K562 (cell line): ENCODE results near the gene FAM107B. TPM values are rescaled to one million over a fixed set of nuclear protein-coding genes. Genes with fewer than 3 reads are reported as not detected.

Experiments
- BDP1 ChIP-seq: IDR thresholded peaks from 3 replicates; pipeline ENCODE4 v1.6.1; 2011; ENCODE audit not compliant: insufficient read length, insufficient read depth
- CBFB ChIP-seq: sonication (generic); formaldehyde crosslinking; IDR thresholded peaks from 2 replicates; pipeline ENCODE4 v1.4.0; 2020; ENCODE audit warnings: mild to moderate bottlenecking, missing genetic modification reagents
- CEBPG ChIP-seq, 3 experiments: fragments of 200-800 bp in 1 of 3; sonication (Bioruptor generic) in 1 of 3; sonication (generic) in 1 of 3; formaldehyde crosslinking in 1 of 3; IDR thresholded peaks in 2 of 3; conservative IDR thresholded peaks in 1 of 3; 2 replicates each; pipeline versions ENCODE4 v1.6.1 to v1.8.0; 2016 to 2022; ENCODE audit warnings: missing compliant biosample characterization in 2 of 3, missing genetic modification characterization in 2 of 3, mild to moderate bottlenecking in 1 of 3, missing genetic modification reagents in 1 of 3
- CTBP1 ChIP-seq: fragments of 450-650 bp; IDR thresholded peaks from 2 replicates; pipeline ENCODE4 v1.6.1; 2016; ENCODE audit warnings: borderline replicate concordance
- E2F3 ChIP-seq: fragments of 250-450 bp; sonication (Bioruptor Pico); IDR thresholded peaks from 2 replicates; pipeline ENCODE4 v1.4.0; 2020; ENCODE audit warnings: mild to moderate bottlenecking
- E4F1 ChIP-seq: fragments of 250-450 bp; sonication (Bioruptor Pico); IDR thresholded peaks from 2 replicates; pipeline ENCODE4 v1.5.0; 2021; ENCODE audit warnings: mild to moderate bottlenecking, borderline replicate concordance
- GTF2F1 ChIP-seq: IDR thresholded peaks from 2 replicates; pipeline ENCODE4 v1.6.1; 2011; ENCODE audit warnings: low read depth, low read length, improper control_type of control experiment
- NR0B1 ChIP-seq: fragments of 450-650 bp; IDR thresholded peaks from one replicate; pipeline ENCODE4 v1.6.1; 2018; ENCODE audit warnings: mild to moderate bottlenecking, moderate library complexity; ENCODE audit not compliant: partially characterized antibody
- PKNOX1 ChIP-seq: fragments of 450-650 bp; IDR thresholded peaks from 2 replicates; pipeline ENCODE4 v1.6.1; 2016
- POLR2B ChIP-seq: fragments of 450-650 bp; IDR thresholded peaks from 2 replicates; pipeline ENCODE4 v1.6.1; 2018; ENCODE audit warnings: low read depth; ENCODE audit not compliant: partially characterized antibody
- RNF2 ChIP-seq: sonication (generic); IDR thresholded peaks from 2 replicates; pipeline ENCODE4 v1.6.1; 2016
- SIN3B ChIP-seq: fragments of 450-650 bp; IDR thresholded peaks from 2 replicates; pipeline ENCODE4 v1.6.1; 2017; ENCODE audit warnings: low read depth, mild to moderate bottlenecking, moderate library complexity
- TCF7 ChIP-seq: sonication (generic); IDR thresholded peaks from 2 replicates; pipeline ENCODE4 v1.6.1; 2016; ENCODE audit warnings: antibody characterized with exemption, borderline replicate concordance
- ZBTB17 ChIP-seq: fragments of 450-650 bp; formaldehyde crosslinking; IDR thresholded peaks from 2 replicates; pipeline ENCODE4 v1.4.0; 2020; ENCODE audit warnings: mild to moderate bottlenecking
- ZNF146 ChIP-seq: IDR thresholded peaks from one replicate; pipeline ENCODE4 v1.6.1; 2018; ENCODE audit warnings: missing compliant biosample characterization; ENCODE audit not compliant: unreplicated experiment
- ZNF444 ChIP-seq: fragments of 250-450 bp; sonication (Bioruptor Pico); IDR thresholded peaks from 2 replicates; pipeline ENCODE4 v1.4.0; 2020; ENCODE audit warnings: mild to moderate bottlenecking, moderate library complexity
- ZNF766 ChIP-seq: fragments of 200-800 bp; sonication (Bioruptor generic); conservative IDR thresholded peaks from 2 replicates; pipeline ENCODE4 v1.6.1; 2016; ENCODE audit warnings: missing genetic modification characterization, missing compliant biosample characterization
- ZSCAN32 ChIP-seq: fragments of 450-650 bp; formaldehyde crosslinking; IDR thresholded peaks from 2 replicates; pipeline ENCODE4 v1.4.0; 2020; ENCODE audit warnings: mild to moderate bottlenecking, moderate library complexity
- polyA plus RNA-seq, 8 experiments: library from polyadenylated mRNA; depleted of rRNA in 4 of 8; stranded (reverse) in 5 of 8; unstranded in 3 of 8; fragments of >200 nt; fragmentation: Nextera tagmentation in 2 of 8; fragmentation: Illumina TruSeq in 1 of 8; extraction: Ambion mirVana in 2 of 8; extraction: Trizol in 1 of 8; gene quantifications; 2 replicates each; pipeline versions ENCODE4 v1.2.1 to v1.2.3, GENCODE V29; 2011 to 2014; ENCODE audit warnings: inconsistent platforms in 1 of 8, missing spikeins in 1 of 8
- total RNA-seq, 7 experiments: library from RNA; depleted of rRNA in 6 of 7; stranded (reverse); fragments of >200 nt in 6 of 7; fragmentation: Illumina TruSeq in 2 of 7; extraction: Trizol in 2 of 7; gene quantifications; 2 replicates each; pipeline versions ENCODE4 v1.2.1 to v1.2.3, GENCODE V29; 2011 to 2021; ENCODE audit warnings: low replicate concordance in 1 of 7
- TF ChIP-seq, protein P1 (sequence below): fragments of 450-650 bp; formaldehyde crosslinking; IDR thresholded peaks from 2 replicates; pipeline ENCODE4 v1.4.0; 2020; ENCODE audit warnings: mild to moderate bottlenecking
- TF ChIP-seq, protein P2 (sequence below): IDR thresholded peaks from 2 replicates; pipeline ENCODE4 v1.6.1; 2012; ENCODE audit warnings: low read depth, low read length, improper control_type of control experiment, borderline replicate concordance

FAM107B gene
- total and polyA plus RNA-seq, 9 of the 15 experiments (the other 6 are each of a cell fraction or from before 2014, with no cell fraction given), result 0.40 to 2.8 (median 1.4) TPM

GRCh38 chr10:14601872-14602725 is 172.6 kb downstream of the FAM107B start (continued):
- TF ChIP-seq E4F1 (no peak), ZSCAN32 (CRISPR knock-in tag) (peak; percentile 96), SIN3B (no peak), CEBPG (CRISPR knock-in tag; IDR thresholded peaks at IDR 0.05) (peak; percentile 86), CEBPG (tag; conservative IDR thresholded peaks at IDR 0.05 in 1 of 2, IDR thresholded peaks at IDR 0.05 in 1 of 2) (peak; percentile 95 to 96), NR0B1 (no peak), ZBTB17 (CRISPR knock-in tag) (peak; percentile 77), BDP1 (no peak), CTBP1 (peak; percentile 41; the same call in 1 of the 2 replicates), PKNOX1 (no peak), ZNF146 (no peak), ZNF444 (CRISPR knock-in tag) (no peak), GTF2F1 (no peak), ZNF766 (CRISPR knock-in tag) (no peak), E2F3 (CRISPR knock-in tag) (no peak), CBFB (no peak), RNF2 (peak; percentile 40; the same call in 1 of the 2 replicates), TCF7 (no peak), POLR2B (no peak)
- TF ChIP-seq, protein P1, sequence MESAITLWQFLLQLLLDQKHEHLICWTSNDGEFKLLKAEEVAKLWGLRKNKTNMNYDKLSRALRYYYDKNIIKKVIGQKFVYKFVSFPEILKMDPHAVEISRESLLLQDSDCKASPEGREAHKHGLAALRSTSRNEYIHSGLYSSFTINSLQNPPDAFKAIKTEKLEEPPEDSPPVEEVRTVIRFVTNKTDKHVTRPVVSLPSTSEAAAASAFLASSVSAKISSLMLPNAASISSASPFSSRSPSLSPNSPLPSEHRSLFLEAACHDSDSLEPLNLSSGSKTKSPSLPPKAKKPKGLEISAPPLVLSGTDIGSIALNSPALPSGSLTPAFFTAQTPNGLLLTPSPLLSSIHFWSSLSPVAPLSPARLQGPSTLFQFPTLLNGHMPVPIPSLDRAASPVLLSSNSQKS (CRISPR knock-in tag), result no peak
- TF ChIP-seq, protein P2, sequence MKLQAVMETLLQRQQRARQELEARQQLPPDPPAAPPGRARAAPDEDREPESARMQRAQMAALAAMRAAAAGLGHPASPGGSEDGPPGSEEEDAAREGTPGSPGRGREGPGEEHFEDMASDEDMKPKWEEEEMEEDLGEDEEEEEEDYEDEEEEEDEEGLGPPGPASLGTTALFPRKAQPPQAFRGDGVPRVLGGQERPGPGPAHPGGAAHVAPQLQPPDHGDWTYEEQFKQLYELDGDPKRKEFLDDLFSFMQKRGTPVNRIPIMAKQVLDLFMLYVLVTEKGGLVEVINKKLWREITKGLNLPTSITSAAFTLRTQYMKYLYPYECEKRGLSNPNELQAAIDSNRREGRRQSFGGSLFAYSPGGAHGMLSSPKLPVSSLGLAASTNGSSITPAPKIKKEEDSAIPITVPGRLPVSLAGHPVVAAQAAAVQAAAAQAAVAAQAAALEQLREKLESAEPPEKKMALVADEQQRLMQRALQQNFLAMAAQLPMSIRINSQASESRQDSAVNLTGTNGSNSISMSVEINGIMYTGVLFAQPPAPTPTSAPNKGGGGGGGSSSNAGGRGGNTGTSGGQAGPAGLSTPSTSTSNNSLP, result no peak
